HEK293T (cell line): ENCODE data around the gene TAS2R14.

Experiments used
- CTCF ChIA-PET: fragments of 350-600 bp; formaldehyde crosslinking; extraction: SDS; loops from one replicate; lab custom pipeline; 2021; ENCODE audit warnings: antibody characterized with exemption, inconsistent platforms; lab: Yijun Ruan, JAX
- POLR2A ChIA-PET: fragments of 350-600 bp; formaldehyde crosslinking; extraction: SDS; loops from one replicate; lab custom pipeline; 2020; ENCODE audit warnings: antibody characterized with exemption, inconsistent platforms; lab: Yijun Ruan, JAX
- DNase-seq: peaks from one replicate; pipeline ENCODE4 v3.0.0; 2012; ENCODE audit warnings: mixed read lengths; ENCODE audit errors: extremely low spot score
- ARNT ChIP-seq: fragments of 450-650 bp; IDR thresholded peaks from 2 replicates; pipeline ENCODE4 v1.6.1; 2017; ENCODE audit warnings: mild to moderate bottlenecking
- BHLHE40 ChIP-seq: fragments of 450-650 bp; IDR thresholded peaks from 2 replicates; pipeline ENCODE4 v1.6.1; 2016; ENCODE audit warnings: mild to moderate bottlenecking, moderate library complexity, borderline replicate concordance
- CTBP1 ChIP-seq: fragments of 450-650 bp; IDR thresholded peaks from 2 replicates; pipeline ENCODE4 v1.6.1; 2016; ENCODE audit warnings: borderline replicate concordance
- ELF4 ChIP-seq: fragments of 450-650 bp; IDR thresholded peaks from 2 replicates; pipeline ENCODE4 v1.6.1; 2017; ENCODE audit warnings: antibody characterized with exemption
- FOXA1 ChIP-seq: fragments of 450-650 bp; IDR thresholded peaks from 2 replicates; pipeline ENCODE4 v1.6.1; 2016; ENCODE audit warnings: mild to moderate bottlenecking
- FOXK2 ChIP-seq: fragments of 450-650 bp; IDR thresholded peaks from 2 replicates; pipeline ENCODE4 v1.6.1; 2016; ENCODE audit warnings: mild to moderate bottlenecking
- FOXM1 ChIP-seq: fragments of 450-650 bp; IDR thresholded peaks from 2 replicates; pipeline ENCODE4 v1.6.1; 2017; ENCODE audit warnings: mild to moderate bottlenecking, borderline replicate concordance
- HDGF ChIP-seq: fragments of 450-650 bp; IDR thresholded peaks from 2 replicates; pipeline ENCODE4 v1.6.1; 2017; ENCODE audit warnings: antibody characterized with exemption, borderline replicate concordance
- L3MBTL2 ChIP-seq: fragments of 450-650 bp; conservative IDR thresholded peaks from 2 replicates; pipeline ENCODE4 v1.6.1; 2016; ENCODE audit warnings: mild to moderate bottlenecking
- LEF1 ChIP-seq: fragments of 450-650 bp; IDR thresholded peaks from 2 replicates; pipeline ENCODE4 v1.6.1; 2017; ENCODE audit warnings: mild to moderate bottlenecking, borderline replicate concordance
- NFRKB ChIP-seq: fragments of 450-650 bp; IDR thresholded peaks from 2 replicates; pipeline ENCODE4 v1.6.1; 2016; ENCODE audit warnings: mild to moderate bottlenecking, moderate library complexity
- SP1 ChIP-seq: fragments of 450-650 bp; IDR thresholded peaks from 2 replicates; pipeline ENCODE4 v1.6.1; 2017
- SUZ12 ChIP-seq: fragments of 450-650 bp; IDR thresholded peaks from 2 replicates; pipeline ENCODE4 v1.6.1; 2016; ENCODE audit warnings: mild to moderate bottlenecking
- TARDBP ChIP-seq: fragments of 450-650 bp; IDR thresholded peaks from 2 replicates; pipeline ENCODE4 v1.6.1; 2016
- ZNF384 ChIP-seq: fragments of 450-650 bp; IDR thresholded peaks from 2 replicates; pipeline ENCODE4 v1.6.1; 2016
- TF ChIP-seq, protein P1 (sequence below): fragments of 450-650 bp; IDR thresholded peaks from 2 replicates; pipeline ENCODE4 v1.6.1; 2016

Gene TAS2R14

DNA sequence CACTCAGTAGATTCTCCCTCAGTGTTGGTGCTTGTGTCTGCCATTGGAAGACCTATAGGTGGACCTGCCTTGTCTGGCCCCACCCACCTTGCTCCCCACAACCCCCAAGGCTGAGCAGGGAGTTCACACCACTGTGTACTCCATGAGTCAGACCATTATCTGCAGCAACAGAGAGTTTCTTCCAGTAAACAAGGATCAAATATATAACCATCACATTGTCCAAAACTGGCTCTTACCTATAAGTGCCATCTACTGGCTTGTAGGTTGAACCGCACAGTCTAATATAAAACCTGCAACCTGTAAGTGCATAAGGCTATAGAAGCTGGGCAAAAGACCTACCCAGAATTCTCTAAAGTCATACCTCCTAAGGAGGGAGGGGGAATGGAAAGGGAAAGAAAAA lies 37.6 kb downstream of the TAS2R14 start:
- CTCF ChIA-PET = no interaction called here
- POLR2A ChIA-PET = no interaction called here
- DNase-seq = no peak
- no peak for TF ChIP-seq BHLHE40
- TF ChIP-seq ZNF384 = no peak
- no peak for TF ChIP-seq TARDBP
- TF ChIP-seq FOXA1 = no peak
- no peak for TF ChIP-seq L3MBTL2
- no peak for TF ChIP-seq LEF1
- no peak for TF ChIP-seq NFRKB
- no peak for TF ChIP-seq SUZ12

DNA sequence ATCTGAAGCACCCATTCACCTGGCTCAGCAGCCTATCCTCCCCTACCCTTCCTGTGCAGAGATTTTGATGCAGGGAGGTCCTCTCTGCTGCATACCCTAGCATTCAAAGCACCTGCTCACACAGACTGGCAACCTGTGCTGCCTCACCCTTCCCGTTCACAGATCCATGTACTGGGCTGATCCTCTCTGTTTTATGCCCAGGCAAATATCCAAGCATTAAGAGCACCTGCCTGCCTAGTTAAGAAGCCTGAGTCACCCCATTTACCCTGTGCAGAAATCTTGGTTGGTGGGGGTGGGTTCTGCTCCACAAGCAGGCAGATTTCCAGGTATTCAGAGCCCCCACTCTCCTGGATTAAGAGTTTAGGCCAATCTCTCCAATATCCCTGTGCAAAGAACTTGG lies 38.1 kb downstream of the TAS2R14 start:
- TF ChIP-seq BHLHE40 (no peak), NFRKB (no peak), FOXK2 (no peak), SP1 (no peak), ZNF384 (no peak), FOXM1 (no peak), CTBP1 (no peak), FOXA1 (no peak), ELF4 (no peak), SUZ12 (no peak), ARNT (no peak), TARDBP (no peak), HDGF (no peak), LEF1 (no peak), L3MBTL2 (no peak)
- TF ChIP-seq, protein P1, sequence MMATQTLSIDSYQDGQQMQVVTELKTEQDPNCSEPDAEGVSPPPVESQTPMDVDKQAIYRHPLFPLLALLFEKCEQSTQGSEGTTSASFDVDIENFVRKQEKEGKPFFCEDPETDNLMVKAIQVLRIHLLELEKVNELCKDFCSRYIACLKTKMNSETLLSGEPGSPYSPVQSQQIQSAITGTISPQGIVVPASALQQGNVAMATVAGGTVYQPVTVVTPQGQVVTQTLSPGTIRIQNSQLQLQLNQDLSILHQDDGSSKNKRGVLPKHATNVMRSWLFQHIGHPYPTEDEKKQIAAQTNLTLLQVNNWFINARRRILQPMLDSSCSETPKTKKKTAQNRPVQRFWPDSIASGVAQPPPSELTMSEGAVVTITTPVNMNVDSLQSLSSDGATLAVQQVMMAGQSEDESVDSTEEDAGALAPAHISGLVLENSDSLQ = no peak
- CTCF ChIA-PET = no interaction called here
- POLR2A ChIA-PET = no interaction called here
- no peak for DNase-seq

DNA sequence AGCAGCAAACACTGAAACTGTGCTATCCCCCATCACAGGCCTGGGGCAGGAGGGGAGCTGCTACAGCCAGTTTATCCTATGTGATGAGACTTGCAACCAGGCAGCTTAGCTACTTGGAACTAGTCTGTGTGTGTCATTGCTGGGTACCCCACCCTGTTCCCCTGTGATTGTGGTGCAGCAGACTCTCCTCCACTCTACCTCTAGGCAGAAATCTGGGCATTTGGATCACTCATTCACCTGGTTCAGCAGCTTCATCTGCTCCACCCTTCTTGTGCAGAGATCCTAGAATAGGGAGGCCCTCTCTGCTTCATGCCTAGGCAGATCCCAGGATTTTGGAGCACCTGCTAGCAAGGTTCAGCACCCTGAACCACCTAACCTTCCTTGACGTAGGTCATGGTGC lies 38.5 kb downstream of the TAS2R14 start:
- DNase-seq = no peak
- no peak for TF ChIP-seq ELF4
- no peak for TF ChIP-seq HDGF
- TF ChIP-seq NFRKB = no peak
- no peak for TF ChIP-seq FOXA1
- TF ChIP-seq FOXM1 = no peak
- no peak for TF ChIP-seq LEF1
- no peak for TF ChIP-seq TARDBP
- TF ChIP-seq L3MBTL2 = no peak
- no peak for TF ChIP-seq SP1
- TF ChIP-seq, protein P1 = no peak
- TF ChIP-seq SUZ12 = no peak
- no peak for TF ChIP-seq CTBP1
- no peak for TF ChIP-seq BHLHE40
- no peak for TF ChIP-seq ZNF384
- TF ChIP-seq ARNT = no peak
- ChIA-PET CTCF (no interaction called here), POLR2A (no interaction called here)

DNA sequence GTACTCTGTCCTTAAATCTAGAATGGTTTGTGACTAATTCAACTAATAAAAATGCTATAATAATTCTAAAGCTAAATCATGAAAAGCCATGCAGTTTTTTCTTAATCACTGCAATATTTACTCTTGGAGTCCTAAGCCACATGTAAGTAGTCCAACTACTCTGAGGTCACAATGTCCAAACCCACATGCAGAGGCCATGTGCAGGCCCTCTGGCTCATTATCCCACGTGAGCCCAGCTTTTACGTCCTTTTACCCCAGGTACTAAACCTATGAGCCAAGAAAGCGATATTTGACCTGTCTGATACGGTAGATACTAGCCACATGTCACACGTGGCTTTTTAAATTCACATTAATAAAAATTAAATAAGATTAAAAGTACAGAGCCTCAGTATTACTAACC lies 42.2 kb downstream of the TAS2R14 start:
- ChIA-PET POLR2A (no interaction called here), CTCF (no interaction called here)
- no peak for TF ChIP-seq FOXK2
- TF ChIP-seq CTBP1 = no peak
- no peak for TF ChIP-seq BHLHE40
- no peak for TF ChIP-seq L3MBTL2
- TF ChIP-seq ARNT = no peak
- no peak for TF ChIP-seq ZNF384
- TF ChIP-seq FOXM1 = no peak
- no peak for DNase-seq

DNA sequence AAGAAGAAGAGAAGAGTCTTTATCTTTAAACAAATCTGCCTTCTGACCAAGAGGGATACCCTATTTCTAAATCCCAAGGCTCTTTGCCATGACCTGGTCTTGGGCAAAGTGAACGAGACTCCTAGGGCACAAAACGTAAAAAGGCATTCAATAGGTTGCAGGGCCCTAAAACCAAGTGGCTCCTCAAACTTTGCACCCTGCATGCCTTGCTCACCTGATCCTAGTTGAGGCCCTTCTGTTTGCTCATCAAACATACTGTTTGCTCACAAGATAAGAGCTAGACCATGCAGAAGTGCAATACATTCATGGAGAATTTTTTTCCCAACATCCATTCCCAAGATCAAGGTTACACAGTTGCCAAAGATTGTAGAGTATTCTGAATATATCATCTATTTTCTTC lies 47.1 kb downstream of the TAS2R14 start:
- ChIA-PET POLR2A (no interaction called here), CTCF (no interaction called here)
- no peak for DNase-seq
- TF ChIP-seq TARDBP (no peak), HDGF (no peak), SP1 (no peak), SUZ12 (no peak), NFRKB (no peak), BHLHE40 (no peak)

DNA sequence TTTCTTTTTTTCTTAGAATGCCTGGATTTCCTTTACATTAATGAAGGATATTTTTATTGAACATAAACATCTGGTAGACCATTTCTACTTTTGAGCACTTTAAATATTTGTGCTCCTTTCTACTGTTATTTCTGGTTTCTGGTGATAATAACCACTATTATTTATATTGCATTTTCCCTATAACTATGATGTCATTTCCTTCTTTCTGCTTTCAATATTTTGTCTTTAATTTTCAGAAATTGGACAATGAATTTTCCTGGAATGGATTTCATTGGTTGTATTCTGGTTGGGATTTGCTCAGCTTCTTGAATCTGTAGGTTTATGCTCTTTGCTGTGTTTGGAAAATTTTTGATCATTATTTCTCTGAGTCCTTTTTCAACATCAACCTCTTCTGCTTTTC lies 49.8 kb downstream of the TAS2R14 start:
- DNase-seq = no peak
- TF ChIP-seq SUZ12 = no peak
- no peak for TF ChIP-seq FOXA1
- TF ChIP-seq LEF1 = no peak
- TF ChIP-seq, protein P1 = no peak
- TF ChIP-seq FOXM1 = no peak
- TF ChIP-seq HDGF = no peak
- TF ChIP-seq TARDBP = no peak
- ChIA-PET CTCF (no interaction called here), POLR2A (no interaction called here)
